ENCODE measurements around the gene NUS1. TPM values are rescaled to one million over a fixed set of nuclear protein-coding genes. Genes with fewer than 3 reads are reported as not detected.

The NUS1 gene
- total RNA-seq, 4 donors from 2014 or later, result 35.5 to 44.0 (median 41.4) TPM

DNA sequence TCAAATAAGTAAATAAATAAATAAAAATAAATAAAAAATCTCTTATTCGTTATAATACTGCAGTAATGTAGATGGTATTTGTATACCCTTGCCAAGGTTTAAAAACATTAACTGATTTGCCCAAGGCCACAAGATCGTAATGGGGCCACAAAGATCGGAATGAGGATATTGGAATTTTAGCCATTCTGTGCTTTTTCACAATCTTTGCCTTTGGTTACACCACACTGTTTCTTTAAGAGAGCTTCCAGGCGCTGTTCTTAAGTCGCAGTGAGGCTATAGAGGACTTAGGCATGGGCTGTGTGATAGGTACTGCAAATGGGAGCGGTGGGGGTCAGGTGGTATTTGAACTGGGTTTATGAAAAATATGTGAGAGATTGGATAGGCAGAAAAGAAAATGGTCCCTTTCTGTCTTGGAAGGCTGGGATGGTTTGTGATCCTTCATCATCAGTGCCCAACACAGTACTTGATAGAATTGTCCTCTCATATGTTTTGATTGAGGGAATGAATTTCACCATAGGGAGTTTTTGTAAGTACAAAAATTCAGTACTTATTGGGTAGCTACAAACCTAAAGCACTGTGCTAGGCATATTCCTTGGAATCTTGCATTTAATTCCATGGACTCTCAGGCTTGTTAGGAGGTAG, 1.4 kb downstream of the NUS1 start:
- no peaks in the 10 kb centered on the region for H3K9me3 ChIP-seq
- peak overlapping the region in 2 of 3 donors; percentile 76 to 80 for H3K4me3 ChIP-seq (replicated peaks in 1 of 3)
- no peaks in the 10 kb centered on the region for H3K36me3 ChIP-seq
- TF ChIP-seq CTCF (IDR thresholded peaks at IDR 0.05) (no peak), POLR2A (IDR thresholded peaks at IDR 0.05) (no peak)
- WGBS, 2 donors, result 64 to 77% methylated on average over 6 of the region's 6 CpGs
- no peak for DNase-seq
- H3K4me1 ChIP-seq, result peaks cover 20% of the 10 kb centered on the region in 2 donors
- H3K27ac ChIP-seq, result no peak overlapping the region
- intact Hi-C loops (cut with DNase I), result no loop called here
- no peaks in the 10 kb centered on the region for H3K27me3 ChIP-seq

- H3K9me3 ChIP-seq, result no peaks in the 10 kb centered on the region
- TF ChIP-seq POLR2A (IDR thresholded peaks at IDR 0.05) (no peak), CTCF (IDR thresholded peaks at IDR 0.05) (no peak)
- DNase-seq, result no peak
- H3K27me3 ChIP-seq, result no peaks in the 10 kb centered on the region
- intact Hi-C loops (cut with DNase I), result no loop called here
- peaks cover 26 to 29% of the 10 kb centered on the region in 2 donors for H3K4me1 ChIP-seq
- 72 to 82% methylated on average over 5 of the region's 5 CpGs for WGBS, 2 donors
- no peak overlapping the region for H3K4me3 ChIP-seq (replicated peaks in 1 of 3)
- H3K27ac ChIP-seq, result no peak overlapping the region
- H3K36me3 ChIP-seq, result no peaks in the 10 kb centered on the region
Observed at GRCh38 chr6:117677553-117678141, 2.4 kb downstream of the NUS1 start.

GRCh38 chr6:117681162-117681741, 6.0 kb downstream of the NUS1 start:
- intact Hi-C loops (cut with DNase I), result no loop called here
- H3K27me3 ChIP-seq, result no peaks in the 10 kb centered on the region
- H3K4me1 ChIP-seq, result peaks cover 29 to 39% of the 10 kb centered on the region in 2 donors
- no peak overlapping the region for H3K27ac ChIP-seq
- TF ChIP-seq CTCF (IDR thresholded peaks at IDR 0.05) (no peak), POLR2A (IDR thresholded peaks at IDR 0.05) (no peak)
- H3K36me3 ChIP-seq, result no peaks in the 10 kb centered on the region
- DNase-seq, result no peak
- no peaks in the 10 kb centered on the region for H3K9me3 ChIP-seq
- 51 to 84% methylated on average over 3 of the region's 3 CpGs for WGBS, 2 donors
- no peak overlapping the region for H3K4me3 ChIP-seq (replicated peaks in 1 of 3)

DNA sequence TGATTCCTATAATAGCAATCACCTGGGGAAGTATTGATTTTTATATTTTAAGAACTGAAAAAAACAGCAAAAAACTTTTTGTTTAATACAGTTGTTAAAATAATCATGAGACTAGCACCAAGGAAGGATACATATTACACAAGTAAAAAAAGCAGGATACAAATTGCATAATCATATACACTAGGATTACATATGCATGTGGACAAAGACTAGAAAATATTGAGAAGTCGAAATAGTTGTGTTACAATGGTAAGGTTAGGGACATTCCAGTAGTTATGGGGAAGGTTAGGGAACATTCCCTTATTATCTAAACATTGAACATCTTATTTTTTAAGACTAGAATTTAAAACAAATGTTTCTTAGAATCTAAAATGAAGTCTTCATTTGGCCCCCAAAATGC, 9.5 kb downstream of the NUS1 start:
- no peaks in the 10 kb centered on the region for H3K27me3 ChIP-seq
- DNase-seq, result no peak
- peaks cover 18 to 23% of the 10 kb centered on the region in 2 donors for H3K4me1 ChIP-seq
- intact Hi-C loops (cut with DNase I), result no loop called here
- H3K4me3 ChIP-seq (replicated peaks in 1 of 3), result no peak overlapping the region
- H3K36me3 ChIP-seq, result no peaks in the 10 kb centered on the region
- H3K9me3 ChIP-seq, result no peaks in the 10 kb centered on the region
- no peak for TF ChIP-seq CTCF (IDR thresholded peaks at IDR 0.05)
- TF ChIP-seq POLR2A (IDR thresholded peaks at IDR 0.05), result no peak
- WGBS, 2 donors, result 98 to 100% methylated on average over 1 of the region's 1 CpG
- H3K27ac ChIP-seq, result no peak overlapping the region

GRCh38 chr6:117685359-117685758, 10.1 kb downstream of the NUS1 start:
- no peaks in the 10 kb centered on the region for H3K9me3 ChIP-seq
- intact Hi-C loops (cut with DNase I), result no loop called here
- H3K4me3 ChIP-seq (replicated peaks in 1 of 3), result no peak overlapping the region
- no peaks in the 10 kb centered on the region for H3K36me3 ChIP-seq
- no peak overlapping the region for H3K27ac ChIP-seq
- H3K4me1 ChIP-seq, result peaks cover 14 to 23% of the 10 kb centered on the region in 2 donors
- TF ChIP-seq POLR2A (IDR thresholded peaks at IDR 0.05), result no peak
- no peak for TF ChIP-seq CTCF (IDR thresholded peaks at IDR 0.05)
- H3K27me3 ChIP-seq, result no peaks in the 10 kb centered on the region
- no peak for DNase-seq
- 99 to 100% methylated on average over 2 of the region's 2 CpGs for WGBS, 2 donors
